Measurements from ENCODE around the gene RPS15A. TPM values are rescaled to one million over a fixed set of nuclear protein-coding genes. Genes with fewer than 3 reads are reported as not detected.
A peak's percentile ranks its signal among the peaks of the same experiment; 100 is the strongest.
"Not testable (repeated sequence)": the region's sequence is repeated elsewhere in the genome, so short reads cannot be mapped to it uniquely, and the experiment has no call there.

RPS15A gene
- total RNA-seq, 1 donor from 2014 or later, result 2,443 TPM

GRCh38 chr16:18759598-18760520 is 30.3 kb downstream of the RPS15A start:
- H3K36me3 Mint-ChIP-seq (ENCODE audit: low read depth); POLR2A ChIA-PET; intact Hi-C loops (cut with micrococcal nuclease); H3K27me3 Mint-ChIP-seq; H3K9me3 Mint-ChIP-seq; CTCF ChIA-PET; H3K27ac Mint-ChIP-seq; H3K4me3 Mint-ChIP-seq: not testable (repeated sequence)
- ATAC-seq (ENCODE audit: low read depth) (peak; percentile 95), DNase-seq (peak; percentile 24)
- H3K4me1 Mint-ChIP-seq, result peaks cover 11% of the 10 kb centered on the region

- H3K27me3 Mint-ChIP-seq; DNase-seq; intact Hi-C loops (cut with micrococcal nuclease); H3K4me3 Mint-ChIP-seq; ATAC-seq (ENCODE audit: low read depth); H3K9me3 Mint-ChIP-seq; H3K36me3 Mint-ChIP-seq (ENCODE audit: low read depth); POLR2A ChIA-PET; H3K27ac Mint-ChIP-seq; CTCF ChIA-PET: not testable (repeated sequence)
- H3K4me1 Mint-ChIP-seq, result peaks cover 11% of the 10 kb centered on the region
These were observed 32.0 kb downstream of the RPS15A start for GRCh38 chr16:18757960-18758660.

- intact Hi-C loops (cut with micrococcal nuclease); CTCF ChIA-PET; H3K4me3 Mint-ChIP-seq; H3K36me3 Mint-ChIP-seq (ENCODE audit: low read depth); ATAC-seq (ENCODE audit: low read depth); H3K9me3 Mint-ChIP-seq; DNase-seq; H3K27me3 Mint-ChIP-seq: not testable (repeated sequence)
- POLR2A ChIA-PET, result interaction anchor here (0.9 kb wide), 1 partner anchor 45 kb away, joined by 3 read pairs; the partner anchor contains the start of gene ARL6IP1
- Mint-ChIP-seq H3K27ac (peak overlapping the region; percentile 19), H3K4me1 (peaks cover 11% of the 10 kb centered on the region)
These were observed 33.5 kb downstream of the RPS15A start for GRCh38 chr16:18756639-18757038.

DNA sequence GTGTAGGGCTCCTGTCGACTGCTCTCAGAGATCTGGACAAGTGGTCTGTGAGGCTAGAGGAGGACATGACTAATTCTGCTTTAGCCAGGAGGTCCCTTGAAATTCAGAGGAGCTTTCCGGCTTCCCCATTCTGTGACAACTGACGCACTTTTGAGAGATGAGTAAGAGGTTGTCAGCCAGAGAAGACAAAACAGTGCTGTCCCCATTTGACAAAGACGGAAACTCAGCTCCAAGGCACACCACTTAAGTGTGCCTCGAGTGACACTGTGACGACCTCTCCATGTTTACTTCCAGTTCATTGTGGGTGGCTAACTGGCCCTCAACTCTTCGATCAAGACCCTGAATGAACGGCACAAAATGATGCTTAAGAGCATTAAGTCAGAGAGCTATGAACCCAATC is 47.3 kb downstream of the RPS15A start:
- ATAC-seq (ENCODE audit: low read depth); CTCF ChIA-PET; H3K27ac Mint-ChIP-seq; DNase-seq; H3K4me3 Mint-ChIP-seq; intact Hi-C loops (cut with micrococcal nuclease); H3K4me1 Mint-ChIP-seq; H3K27me3 Mint-ChIP-seq; POLR2A ChIA-PET; H3K36me3 Mint-ChIP-seq (ENCODE audit: low read depth); H3K9me3 Mint-ChIP-seq: not testable (repeated sequence)

GRCh38 chr16:18740027-18740426 is 50.1 kb downstream of the RPS15A start:
- H3K36me3 Mint-ChIP-seq (ENCODE audit: low read depth); ATAC-seq (ENCODE audit: low read depth); H3K4me1 Mint-ChIP-seq; DNase-seq; POLR2A ChIA-PET; CTCF ChIA-PET; H3K9me3 Mint-ChIP-seq; H3K27ac Mint-ChIP-seq; intact Hi-C loops (cut with micrococcal nuclease); H3K4me3 Mint-ChIP-seq; H3K27me3 Mint-ChIP-seq: not testable (repeated sequence)

DNA sequence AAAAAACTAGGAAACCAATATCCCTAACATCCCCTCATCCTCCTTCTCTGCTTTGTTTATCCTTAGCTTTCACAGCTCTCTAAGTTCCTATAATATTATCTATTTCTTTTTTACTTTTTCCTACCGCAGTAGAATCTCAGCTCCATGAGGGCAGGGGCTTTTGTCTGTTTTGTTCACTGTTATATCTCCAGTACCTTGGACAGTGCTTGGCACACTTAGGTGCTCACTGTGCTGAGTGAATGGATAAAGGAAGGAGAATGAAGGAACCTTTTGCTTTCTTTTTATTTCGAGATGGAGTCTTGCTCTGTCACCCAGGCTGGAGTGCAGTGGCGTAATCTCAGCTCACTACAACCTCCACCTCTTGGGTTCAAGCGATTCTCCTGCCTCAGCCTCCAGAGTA is 51.4 kb downstream of the RPS15A start:
- H3K9me3 Mint-ChIP-seq, CTCF ChIA-PET: not testable (repeated sequence)

DNA sequence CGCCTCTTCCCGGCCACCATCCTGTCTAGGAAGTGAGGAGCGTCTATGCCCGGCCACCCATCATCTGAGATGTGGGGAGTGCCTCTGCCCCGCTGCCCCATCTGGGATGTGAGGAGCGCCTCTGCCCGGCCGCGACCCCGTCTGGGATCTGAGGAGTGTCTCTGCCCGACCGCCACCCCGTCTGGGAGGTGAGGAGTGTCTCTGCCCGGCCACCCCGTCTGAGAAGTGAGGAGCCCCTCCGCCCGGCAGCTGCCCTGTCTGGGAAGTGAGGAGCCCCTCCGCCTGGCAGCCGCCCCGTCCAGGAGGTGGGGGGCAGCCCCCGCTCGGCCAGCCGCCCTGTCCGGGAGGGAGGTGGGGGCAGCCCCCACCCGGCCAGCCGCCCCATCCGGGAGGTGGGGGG is 55.9 kb downstream of the RPS15A start:
- H3K27ac Mint-ChIP-seq; DNase-seq; H3K4me3 Mint-ChIP-seq; H3K9me3 Mint-ChIP-seq; CTCF ChIA-PET; H3K27me3 Mint-ChIP-seq; H3K4me1 Mint-ChIP-seq; ATAC-seq (ENCODE audit: low read depth); POLR2A ChIA-PET; intact Hi-C loops (cut with micrococcal nuclease); H3K36me3 Mint-ChIP-seq (ENCODE audit: low read depth): not testable (repeated sequence)

More for the DNA sequence above, 51.4 kb downstream of the RPS15A start:
- intact Hi-C loops (cut with micrococcal nuclease); H3K27me3 Mint-ChIP-seq; DNase-seq; POLR2A ChIA-PET; H3K4me1 Mint-ChIP-seq; H3K27ac Mint-ChIP-seq; H3K36me3 Mint-ChIP-seq (ENCODE audit: low read depth); ATAC-seq (ENCODE audit: low read depth); H3K4me3 Mint-ChIP-seq: not testable (repeated sequence)

Other genes starting within 250 kb of the RPS15A start
- 40.3 and 43.2 TPM in 2 replicates for gene NOMO2, start 228.2 kb downstream of the RPS15A start, total RNA-seq
- 94.0 and 98.3 TPM in 2 replicates for gene ARL6IP1, start 11.2 kb upstream of the RPS15A start, total RNA-seq
- 188 and 215 TPM in 2 replicates for gene SMG1, start 136.1 kb upstream of the RPS15A start, total RNA-seq
- not detected in 2 replicates for gene TMC7, start 193.6 kb upstream of the RPS15A start, total RNA-seq